Fibroblast of lung (primary cell): Measurements from ENCODE around the gene SNRNP35. TPM values are rescaled to one million over a fixed set of nuclear protein-coding genes. Genes with fewer than 3 reads are reported as not detected.
"Not testable (repeated sequence)": the region's sequence is repeated elsewhere in the genome, so short reads cannot be mapped to it uniquely, and the experiment has no call there.

ENCODE experiments used
- DNase-seq, 2 donors: peaks; one replicate each; pipeline versions ENCODE4 v3.0.0 to v3.0.0-alpha.2; 2010; ENCODE audit warnings: low read depth in 2 of 2
- H2AFZ ChIP-seq: 2 replicates; pipeline ENCODE4 v1.5.1; 2012; ENCODE audit warnings: low read length, control low read depth, inconsistent platforms
- H3K27ac ChIP-seq: 2 replicates; pipeline ENCODE4 v1.5.1; 2011; ENCODE audit warnings: low read length, control low read depth; ENCODE audit not compliant: insufficient read depth
- H3K27me3 ChIP-seq: 2 replicates; pipeline ENCODE4 v1.5.1; 2011; ENCODE audit warnings: mild to moderate bottlenecking, low read length; ENCODE audit not compliant: control insufficient read depth, insufficient read depth
- H3K36me3 ChIP-seq: 2 replicates; pipeline ENCODE4 v1.5.1; 2011; ENCODE audit warnings: low read length; ENCODE audit not compliant: control insufficient read depth, insufficient read depth
- H3K4me1 ChIP-seq: 2 replicates; pipeline ENCODE4 v1.5.1; 2011; ENCODE audit warnings: low read length; ENCODE audit not compliant: control insufficient read depth, insufficient read depth; ENCODE audit errors: extremely low read depth
- H3K4me2 ChIP-seq: 2 replicates; pipeline ENCODE4 v1.5.1; 2011; ENCODE audit warnings: low read length, control low read depth; ENCODE audit not compliant: insufficient read depth; ENCODE audit errors: extremely low read depth
- H3K4me3 ChIP-seq, 4 experiments: fragments of 200-600 bp in 1 of 4; sonication (generic) in 1 of 4; replicated peaks in 1 of 4; 2 replicates each; pipeline ENCODE4 v1.5.1; 2011 to 2016; ENCODE audit warnings: low read length in 4 of 4, low read depth in 3 of 4, mild to moderate bottlenecking in 3 of 4, control low read depth in 2 of 4, inconsistent platforms in 1 of 4, mixed read lengths in 1 of 4; ENCODE audit not compliant: insufficient read depth in 1 of 4; ENCODE audit errors: control extremely low read depth in 1 of 4
- H3K79me2 ChIP-seq: 2 replicates; pipeline ENCODE4 v1.5.1; 2012; ENCODE audit warnings: mild to moderate bottlenecking, low read length, inconsistent platforms; ENCODE audit not compliant: control insufficient read depth, insufficient read depth
- H3K9ac ChIP-seq: 2 replicates; pipeline ENCODE4 v1.5.1; 2011; ENCODE audit warnings: mild to moderate bottlenecking, low read length, control low read depth; ENCODE audit not compliant: insufficient read depth
- H3K9me3 ChIP-seq: 2 replicates; pipeline ENCODE4 v1.5.1; 2012; ENCODE audit warnings: low read depth, low read length; ENCODE audit not compliant: control insufficient read depth, insufficient read depth
- H4K20me1 ChIP-seq: 2 replicates; pipeline ENCODE4 v1.5.1; 2011; ENCODE audit warnings: low read length; ENCODE audit not compliant: control insufficient read depth, insufficient read depth; ENCODE audit errors: extremely low read depth
- CTCF ChIP-seq, 2 donors: IDR thresholded peaks in 1 of 2; conservative IDR thresholded peaks in 1 of 2; 1 replicate in 1 of 2; 2 replicates in 1 of 2; pipeline ENCODE4 v1.5.1; 2011 to 2012; ENCODE audit warnings: low read length in 2 of 2, control low read depth in 1 of 2, inconsistent platforms in 1 of 2, low read depth in 1 of 2, mild to moderate bottlenecking in 1 of 2
- EZH2 ChIP-seq: IDR thresholded peaks from 2 replicates; pipeline ENCODE4 v1.5.1; 2012; ENCODE audit warnings: low read length, control low read depth, mild to moderate bottlenecking; ENCODE audit errors: missing control alignments
- polyA plus RNA-seq, 2 donors: library from polyadenylated mRNA; depleted of rRNA in 1 of 2; stranded (reverse) in 1 of 2; unstranded in 1 of 2; fragments of >200 nt; gene quantifications; 2 replicates each; pipeline ENCODE4 v1.2.1, GENCODE V29; 2011 to 2012; ENCODE audit warnings: missing spikeins in 1 of 2
- total RNA-seq: library from RNA; depleted of rRNA; stranded (reverse); fragments of >200 nt; gene quantifications from 2 replicates; pipeline ENCODE4 v1.2.1, GENCODE V29; 2014

The SNRNP35 gene
- total and polyA plus RNA-seq, 2 donors (not counting 1 experiment from before 2014, with no cell fraction given) = 16.1 to 20.8 TPM

GRCh38 chr12:123428591-123428990 lies 29.3 kb upstream of the SNRNP35 start:
- no peak for DNase-seq
- H3K4me2 ChIP-seq = no peak overlapping the region
- TF ChIP-seq EZH2 (no peak), CTCF (conservative IDR thresholded peaks at IDR 0.05 in 1 of 2, IDR thresholded peaks at IDR 0.05 in 1 of 2; ENCODE audit: low read depth in 1 of 2, low read length in 2 of 2) (no peak)
- no peaks in the 10 kb centered on the region for H3K79me2 ChIP-seq
- H3K4me1 ChIP-seq = no peaks in the 10 kb centered on the region
- H4K20me1 ChIP-seq = no peaks in the 10 kb centered on the region
- H3K27me3 ChIP-seq = no peaks in the 10 kb centered on the region
- H3K4me3 ChIP-seq = no peak overlapping the region
- no peak overlapping the region for H2AFZ ChIP-seq
- H3K9me3 ChIP-seq = no peaks in the 10 kb centered on the region
- no peak overlapping the region for H3K9ac ChIP-seq
- H3K27ac ChIP-seq = no peak overlapping the region
- no peaks in the 10 kb centered on the region for H3K36me3 ChIP-seq

- not testable (repeated sequence) for H3K4me3 ChIP-seq, H3K79me2 ChIP-seq, H3K9ac ChIP-seq, H2AFZ ChIP-seq, H3K4me1 ChIP-seq, H3K27ac ChIP-seq, H3K36me3 ChIP-seq, H3K9me3 ChIP-seq, DNase-seq, H3K27me3 ChIP-seq, H4K20me1 ChIP-seq, H3K4me2 ChIP-seq
Measured at GRCh38 chr12:123429101-123429500, 28.8 kb upstream of the SNRNP35 start.

- H3K4me1 ChIP-seq, H3K27me3 ChIP-seq, H3K4me2 ChIP-seq, H3K9ac ChIP-seq, H3K4me3 ChIP-seq, H4K20me1 ChIP-seq, H3K9me3 ChIP-seq, H3K36me3 ChIP-seq, H3K79me2 ChIP-seq, H2AFZ ChIP-seq, DNase-seq, H3K27ac ChIP-seq: not testable (repeated sequence)
Measured at GRCh38 chr12:123431951-123432817, 25.8 kb upstream of the SNRNP35 start.

GRCh38 chr12:123433615-123434014 lies 24.3 kb upstream of the SNRNP35 start:
- no peak for DNase-seq
- H3K4me1 ChIP-seq = no peaks in the 10 kb centered on the region
- no peak overlapping the region for H3K27ac ChIP-seq
- H3K4me3 ChIP-seq = no peak overlapping the region
- no peaks in the 10 kb centered on the region for H3K27me3 ChIP-seq
- H4K20me1 ChIP-seq = no peaks in the 10 kb centered on the region
- TF ChIP-seq CTCF (conservative IDR thresholded peaks at IDR 0.05 in 1 of 2, IDR thresholded peaks at IDR 0.05 in 1 of 2; ENCODE audit: low read depth in 1 of 2, low read length in 2 of 2) (no peak), EZH2 (no peak)
- no peaks in the 10 kb centered on the region for H3K9me3 ChIP-seq
- no peak overlapping the region for H3K4me2 ChIP-seq
- H3K9ac ChIP-seq = no peak overlapping the region
- H3K79me2 ChIP-seq = peaks cover 6% of the 10 kb centered on the region
- no peak overlapping the region for H2AFZ ChIP-seq
- H3K36me3 ChIP-seq = no peaks in the 10 kb centered on the region
